RWPE1 (cell line): Measurements from ENCODE around the gene GRB10.

Source experiments
- CTCF ChIA-PET: fragments of 350-600 bp; sonication (Branson Sonifier 250); formaldehyde crosslinking; extraction: SDS; loops from one replicate; lab custom pipeline; 2021; lab: Yijun Ruan, JAX
- POLR2A ChIA-PET: fragments of 400-600 bp; formaldehyde crosslinking; extraction: SDS; loops from one replicate; lab custom pipeline; 2020; ENCODE audit warnings: antibody characterized with exemption; ENCODE audit not compliant: low non-redundant PET; lab: Yijun Ruan, JAX
- DNase-seq: peaks from one replicate; pipeline ENCODE4 v3.0.0; 2012; ENCODE audit warnings: low spot score
- H3K27ac ChIP-seq: fragments of 450-650 bp; 2 replicates; pipeline ENCODE4 v1.5.1; 2017
- CTCF ChIP-seq: fragments of 450-650 bp; conservative IDR thresholded peaks from 2 replicates; pipeline ENCODE4 v1.5.1; 2017; ENCODE audit warnings: low read depth, mild to moderate bottlenecking

GRB10 gene

GRCh38 chr7:50710441-50711154, 72.1 kb downstream of the GRB10 start:
- CTCF ChIA-PET = no interaction called here
- POLR2A ChIA-PET = no interaction called here
- peak overlapping the region; percentile 56 for H3K27ac ChIP-seq
- DNase-seq = no peak
- TF ChIP-seq CTCF = no peak

GRCh38 chr7:50709151-50709550, 73.5 kb downstream of the GRB10 start:
- TF ChIP-seq CTCF = no peak
- no peak for DNase-seq
- POLR2A ChIA-PET = no interaction called here
- no peak overlapping the region for H3K27ac ChIP-seq
- CTCF ChIA-PET = interaction anchor here (0.7 kb wide), 1 partner anchor 280 kb away, joined by 8 read pairs; no protein-coding TSS in a partner anchor

GRCh38 chr7:50707236-50708006, 75.3 kb downstream of the GRB10 start:
- no peak for TF ChIP-seq CTCF
- no peak overlapping the region; the same call in 1 of the 2 replicates for H3K27ac ChIP-seq
- no peak for DNase-seq
- CTCF ChIA-PET = interaction anchor here (0.9 kb wide), 1 partner anchor 18 kb away, joined by 3 read pairs; no protein-coding TSS in a partner anchor
- POLR2A ChIA-PET = no interaction called here

- CTCF ChIA-PET = interaction anchor here (0.9 kb wide), 1 partner anchor 19 kb away, joined by 3 read pairs; no protein-coding TSS in a partner anchor
- peak; percentile 42 for DNase-seq
- H3K27ac ChIP-seq = peak overlapping the region; percentile 56
- no peak for TF ChIP-seq CTCF
- POLR2A ChIA-PET = no interaction called here
Measured at GRCh38 chr7:50706469-50706937, 76.2 kb downstream of the GRB10 start.

GRCh38 chr7:50704844-50705243, 77.9 kb downstream of the GRB10 start:
- no peak for DNase-seq
- CTCF ChIA-PET = interaction anchor here (0.6 kb wide), 1 partner anchor 436 kb away, joined by 5 read pairs; no protein-coding TSS in a partner anchor
- no peak for TF ChIP-seq CTCF
- H3K27ac ChIP-seq = no peak overlapping the region
- POLR2A ChIA-PET = no interaction called here

GRCh38 chr7:50703654-50704053, 79.0 kb downstream of the GRB10 start:
- no peak for TF ChIP-seq CTCF
- H3K27ac ChIP-seq = no peak overlapping the region
- ChIA-PET POLR2A (no interaction called here), CTCF (no interaction called here)
- no peak for DNase-seq
